Mucosa of gallbladder (tissue), 1 donor: Measurements from ENCODE around the gene AGBL1. TPM values are rescaled to one million over a fixed set of nuclear protein-coding genes. Genes with fewer than 3 reads are reported as not detected.
"Not testable (repeated sequence)": the region's sequence is repeated elsewhere in the genome, so short reads cannot be mapped to it uniquely, and the experiment has no call there.

Experiments used
- DNase-seq: peaks from one replicate; pipeline ENCODE4 v3.0.0-alpha.2; 2020; ENCODE audit warnings: low spot score
- total RNA-seq: library from RNA; stranded (reverse); gene quantifications from one replicate; pipeline ENCODE4 v1.2.1, GENCODE V29; 2021
- donor health status: DM: no; HTN: no; CAD: no.

AGBL1 gene
- total RNA-seq, 1 donor from 2014 or later = not detected

- DNase-seq = no peak
Observed at GRCh38 chr15:86932456-86932855, 852.8 kb downstream of the AGBL1 start.

DNA sequence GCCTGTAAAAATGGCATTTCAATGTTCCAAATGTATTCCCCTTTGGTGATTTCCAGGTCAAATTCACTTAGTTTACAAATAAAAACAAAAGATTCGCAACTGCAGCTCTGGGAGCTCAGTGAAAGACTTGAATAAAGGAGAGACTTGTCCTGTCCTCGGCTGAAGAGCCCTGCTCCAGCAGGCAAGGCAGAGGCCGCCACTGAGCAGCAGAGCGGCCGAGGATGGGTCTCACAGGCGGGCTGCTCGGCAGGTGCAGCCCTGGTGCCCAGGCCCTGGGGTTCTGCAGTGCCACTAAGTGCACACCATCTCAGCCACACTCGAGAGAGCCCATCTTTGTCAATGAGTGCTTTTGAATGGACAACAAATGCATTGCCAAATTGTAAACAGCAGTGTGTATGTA lies 856.2 kb downstream of the AGBL1 start:
- no peak for DNase-seq

GRCh38 chr15:86942285-86942684 lies 862.6 kb downstream of the AGBL1 start:
- no peak for DNase-seq

DNA sequence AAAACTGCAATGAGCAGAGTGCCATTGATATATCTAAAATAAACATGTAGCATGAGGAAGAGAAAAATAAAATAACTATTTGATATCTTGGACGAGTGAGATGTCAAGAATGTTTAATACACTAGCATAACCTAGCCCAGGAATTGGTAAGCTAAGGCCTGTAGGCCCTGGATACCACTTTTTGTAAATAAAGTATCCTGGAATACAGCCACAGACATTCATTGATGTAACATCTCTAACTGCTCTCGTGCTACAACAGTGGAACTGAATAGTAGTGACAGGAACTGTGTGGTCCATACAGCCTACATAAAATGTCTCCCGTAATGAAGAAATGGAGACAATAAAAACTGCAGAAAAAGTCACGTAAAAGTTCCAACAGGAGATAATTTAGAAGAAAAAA lies 869.0 kb downstream of the AGBL1 start:
- DNase-seq = no peak

DNA sequence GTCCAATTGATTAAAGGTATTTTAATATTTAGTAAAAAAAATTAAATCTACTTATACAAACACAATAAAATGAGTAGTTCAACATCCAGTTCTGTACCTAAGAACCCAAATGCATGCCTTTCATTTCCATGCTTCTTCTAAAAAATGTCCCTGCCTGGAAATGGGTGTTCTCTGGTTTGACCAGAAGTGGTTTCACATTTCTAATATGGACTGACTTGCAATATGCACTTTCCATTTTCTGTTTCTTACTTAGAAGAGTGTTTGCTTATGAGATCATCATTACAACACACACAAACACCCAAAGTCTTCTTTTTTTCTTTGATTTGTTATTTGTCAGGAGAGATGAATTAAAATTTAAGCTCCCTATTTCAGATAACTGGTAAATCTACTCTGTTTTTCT lies 879.6 kb downstream of the AGBL1 start:
- DNase-seq = no peak

GRCh38 chr15:86961669-86962068 lies 882.0 kb downstream of the AGBL1 start:
- DNase-seq = no peak

GRCh38 chr15:86964271-86964670 lies 884.6 kb downstream of the AGBL1 start:
- no peak for DNase-seq

DNA sequence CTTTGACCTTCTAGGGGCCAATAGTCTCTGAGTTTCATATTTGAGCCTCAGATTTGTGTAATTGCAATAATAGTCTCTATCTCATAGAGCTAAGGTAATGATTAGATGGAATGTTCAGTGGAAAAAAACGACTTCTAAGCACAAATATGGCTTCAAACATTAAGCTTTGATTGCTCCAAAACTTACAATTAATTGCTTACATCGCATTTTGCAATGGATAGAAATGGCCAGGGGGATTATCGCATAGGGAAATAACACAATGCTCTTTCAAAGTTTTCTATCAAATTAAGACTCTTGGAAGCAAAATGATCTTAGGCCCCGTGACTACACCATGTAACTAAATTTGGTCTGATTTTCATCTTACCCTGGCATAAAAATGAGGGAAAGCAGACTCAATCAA lies 888.6 kb downstream of the AGBL1 start:
- DNase-seq = no peak

GRCh38 chr15:86969364-86969763 lies 889.7 kb downstream of the AGBL1 start:
- DNase-seq = no peak

GRCh38 chr15:86973284-86973844 lies 893.7 kb downstream of the AGBL1 start:
- DNase-seq = no peak

- DNase-seq = no peak
Observed at GRCh38 chr15:86988033-86988432, 908.4 kb downstream of the AGBL1 start.

DNA sequence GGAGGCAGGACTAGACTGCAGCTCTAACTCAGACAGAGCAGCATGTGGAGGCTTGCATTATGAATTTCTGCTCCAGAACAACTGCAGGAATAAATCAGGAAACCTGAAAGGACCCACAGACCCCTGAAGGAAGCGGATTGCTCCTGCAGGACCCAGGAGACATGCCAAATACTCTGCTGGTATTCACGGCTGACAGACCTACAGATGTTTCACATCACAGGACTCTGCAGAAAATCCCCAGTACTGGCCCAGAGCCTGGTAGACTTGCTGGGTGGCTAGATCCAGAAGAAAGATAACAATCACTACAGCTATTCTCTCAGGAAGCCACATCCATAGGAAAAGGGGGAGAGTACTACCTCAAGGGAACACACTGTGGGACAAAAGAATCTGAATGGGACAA lies 942.1 kb downstream of the AGBL1 start:
- DNase-seq = no peak

GRCh38 chr15:87031540-87032230 lies 952.0 kb downstream of the AGBL1 start:
- DNase-seq = no peak

GRCh38 chr15:87032295-87032694 lies 952.6 kb downstream of the AGBL1 start:
- DNase-seq = no peak

DNA sequence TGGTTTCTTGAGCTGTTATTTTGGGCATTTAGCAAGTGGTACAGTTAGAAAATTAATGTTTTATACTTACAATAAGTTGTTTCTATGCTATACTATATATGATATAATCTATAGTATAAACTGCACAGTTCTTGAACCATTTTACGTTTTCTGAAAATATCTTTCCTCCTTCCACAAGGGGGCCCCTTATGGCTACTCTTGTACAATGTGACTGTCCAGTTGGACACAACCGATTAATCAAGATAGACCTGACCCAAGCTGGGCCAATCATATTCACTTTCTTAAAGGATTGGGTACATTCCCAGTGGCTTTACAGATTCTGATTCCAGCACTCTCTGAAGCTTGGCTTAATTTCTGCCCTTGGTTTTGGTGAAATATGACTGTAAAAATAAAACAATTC lies 953.4 kb downstream of the AGBL1 start:
- DNase-seq = no peak

- DNase-seq = no peak
Observed at GRCh38 chr15:87034886-87035285, 955.2 kb downstream of the AGBL1 start.

- no peak for DNase-seq
Observed at GRCh38 chr15:87038404-87038803, 958.7 kb downstream of the AGBL1 start.

DNA sequence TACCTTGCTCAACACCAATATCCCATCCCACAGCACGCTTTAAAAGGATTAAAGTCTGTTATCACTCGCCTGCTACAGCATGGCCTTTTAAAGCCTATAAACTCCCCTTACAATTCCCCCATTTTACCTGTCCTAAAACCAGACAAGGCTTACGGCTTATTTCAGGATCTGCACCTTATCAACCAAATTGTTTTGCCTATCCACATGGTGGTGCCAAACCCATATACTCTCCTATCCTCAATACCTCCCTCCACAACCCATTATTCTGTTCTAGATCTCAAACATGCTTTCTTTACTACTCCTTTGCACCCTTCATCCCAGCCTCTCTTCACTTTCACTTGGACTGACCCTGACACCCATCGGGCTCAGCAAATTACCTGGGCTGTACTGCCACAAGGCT lies 962.9 kb downstream of the AGBL1 start:
- not testable (repeated sequence) for DNase-seq

DNA sequence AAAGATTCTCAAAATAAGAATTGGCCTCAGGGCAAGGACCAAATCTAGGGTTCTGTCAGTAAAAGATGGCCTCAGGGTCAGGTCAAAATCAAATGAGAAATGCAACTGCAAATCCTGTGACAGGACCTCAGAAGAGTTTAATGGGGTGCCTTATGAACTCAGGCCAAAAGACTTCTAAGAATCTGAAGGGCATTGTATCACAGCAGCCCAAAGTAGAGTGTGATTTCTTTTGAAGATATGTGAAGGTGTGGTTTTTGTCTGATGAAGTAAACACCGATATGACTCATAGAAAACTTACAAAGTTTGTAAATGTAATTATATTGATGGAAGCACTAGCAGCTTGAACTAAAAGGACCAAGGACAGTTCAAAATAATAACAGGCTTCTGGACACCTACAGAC lies 966.1 kb downstream of the AGBL1 start:
- no peak for DNase-seq

GRCh38 chr15:87047203-87047965 lies 967.7 kb downstream of the AGBL1 start:
- DNase-seq = no peak
